HG03196 (cell line): ENCODE results near the gene SHC1.

ENCODE experiments used
- ATAC-seq: cut with Tn5 transposase; IDR thresholded peaks from one replicate; pipeline ENCODE4 v1.9.1; 2021; ENCODE audit not compliant: unreplicated experiment

SHC1 gene

GRCh38 chr1:155008015-155008941 lies 37.7 kb upstream of the SHC1 start:
- ATAC-seq, result no peak

DNA sequence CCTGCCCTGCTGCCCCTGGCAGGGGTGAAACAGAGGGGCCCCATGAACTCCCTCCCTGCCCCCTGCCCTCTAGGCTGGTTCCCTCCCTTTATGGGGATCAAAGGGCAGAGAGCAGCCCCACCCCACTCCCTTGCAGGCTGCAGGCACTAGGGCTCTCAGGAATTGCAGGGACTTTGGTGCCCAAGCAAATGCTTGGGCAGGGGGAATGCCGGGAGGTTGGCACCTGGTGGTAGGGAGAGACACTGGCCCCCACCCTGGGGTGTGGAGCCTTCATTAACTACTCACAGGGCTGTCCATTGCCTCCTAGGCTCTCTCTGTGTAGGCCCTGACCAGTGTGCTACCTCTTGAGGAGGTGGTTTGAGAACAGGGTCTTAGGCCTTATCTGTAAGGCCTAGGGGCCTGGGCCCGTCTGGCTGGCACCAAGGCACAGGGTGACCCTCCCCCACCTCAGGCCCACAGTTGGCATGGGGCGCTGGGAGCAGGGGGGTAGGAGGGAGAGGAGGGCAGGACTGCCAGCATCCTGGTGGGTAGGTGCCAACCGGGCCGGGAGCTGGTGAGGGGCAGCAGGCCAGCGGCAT lies 36.8 kb upstream of the SHC1 start:
- no peak for ATAC-seq

- ATAC-seq, result no peak
These were observed 36.1 kb upstream of the SHC1 start for GRCh38 chr1:155006601-155007101.

DNA sequence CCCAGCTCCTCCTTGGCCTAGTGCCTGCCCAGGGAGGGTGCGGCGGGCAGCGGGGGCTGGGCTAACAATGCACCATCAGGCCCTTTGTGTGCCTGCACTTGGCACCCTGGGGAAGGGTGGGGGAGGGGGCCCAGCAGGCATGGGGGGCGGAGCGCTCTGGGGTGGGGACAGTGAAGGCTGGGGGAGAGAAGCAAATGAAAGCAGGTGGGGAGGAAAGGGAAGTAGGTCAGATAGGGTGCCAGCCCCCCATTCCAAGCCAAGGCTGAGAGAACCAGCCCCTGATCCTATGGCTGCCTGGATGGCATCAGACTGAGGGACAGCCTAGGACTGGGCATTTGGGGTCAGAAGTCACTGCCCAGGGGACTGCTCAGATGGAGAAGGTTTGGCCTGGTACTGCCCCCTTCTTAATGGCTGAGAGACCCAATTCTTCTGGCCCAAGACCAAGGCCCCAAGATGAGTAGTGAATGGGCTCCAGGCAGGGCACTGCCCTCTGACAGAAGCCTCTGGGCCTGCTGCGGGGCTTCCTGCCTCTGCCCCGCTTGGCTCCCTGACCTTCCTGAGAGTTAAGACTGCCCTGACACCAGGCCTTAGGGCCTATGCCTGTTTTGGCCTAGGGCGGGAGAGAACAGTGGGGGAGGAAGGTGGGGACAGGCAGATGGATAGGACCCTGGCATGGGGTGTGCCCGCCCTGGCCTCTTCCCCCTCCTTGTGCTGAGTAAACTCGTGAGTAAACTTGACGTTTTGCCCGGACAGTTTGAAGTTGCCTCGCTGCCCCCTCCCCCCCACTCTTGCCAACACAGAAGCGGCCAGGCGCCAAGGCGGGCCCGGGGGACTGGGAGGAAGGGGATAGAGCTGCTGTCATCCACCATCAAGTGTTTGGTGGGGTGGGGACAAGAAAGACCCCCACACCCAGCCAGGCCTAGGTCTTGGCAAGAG lies 34.8 kb upstream of the SHC1 start:
- ATAC-seq, result no peak

- no peak for ATAC-seq
These were observed 34.0 kb upstream of the SHC1 start for GRCh38 chr1:155004352-155005075.

DNA sequence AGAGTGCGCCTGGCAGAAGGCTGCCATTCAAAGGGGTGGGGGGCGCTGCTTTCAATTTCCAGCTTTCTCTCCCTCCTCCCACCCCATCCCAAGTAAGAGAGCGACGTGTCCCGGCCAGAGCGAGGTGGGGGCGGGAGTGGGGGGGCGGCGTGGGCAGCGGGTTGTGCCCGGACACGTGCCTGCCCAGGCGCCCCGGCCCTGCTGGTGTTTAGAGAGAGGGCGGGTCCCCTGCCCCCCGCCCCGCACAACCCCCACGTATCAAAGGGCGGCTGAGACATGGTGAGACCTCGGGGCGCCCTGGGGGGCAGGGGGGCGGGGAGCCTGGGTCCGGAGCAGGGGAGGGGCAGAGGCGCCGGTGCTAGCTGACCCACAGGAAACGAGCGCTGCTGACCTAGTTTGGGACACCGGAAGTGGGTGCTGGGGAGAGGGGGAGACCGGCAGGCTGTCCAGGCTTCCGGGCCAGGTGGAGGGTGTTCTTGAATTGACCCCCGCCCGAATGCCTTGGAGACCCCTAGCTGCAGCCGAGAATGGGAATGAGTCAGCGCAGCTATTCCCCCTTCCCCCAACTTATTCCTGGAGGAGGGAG lies 33.3 kb upstream of the SHC1 start:
- no peak for ATAC-seq

- no peak for ATAC-seq
These were observed 32.7 kb upstream of the SHC1 start for GRCh38 chr1:155003227-155003765.

GRCh38 chr1:155002464-155003226 lies 32.1 kb upstream of the SHC1 start, which contains the start of gene ZBTB7B:
Gene ZBTB7B, plus strand, starts transcription at chr1:155002802. Its CDS starts 11,859 bp downstream, at chr1:155014661.
- peak; percentile 1 for ATAC-seq

GRCh38 chr1:155001675-155002463 lies 31.3 kb upstream of the SHC1 start:
- ATAC-seq, result peak; percentile 44

- no peak for ATAC-seq
These were observed 30.8 kb upstream of the SHC1 start for GRCh38 chr1:155001425-155001674.

GRCh38 chr1:155000726-155001424 lies 30.3 kb upstream of the SHC1 start:
- peak; percentile 35 for ATAC-seq

DNA sequence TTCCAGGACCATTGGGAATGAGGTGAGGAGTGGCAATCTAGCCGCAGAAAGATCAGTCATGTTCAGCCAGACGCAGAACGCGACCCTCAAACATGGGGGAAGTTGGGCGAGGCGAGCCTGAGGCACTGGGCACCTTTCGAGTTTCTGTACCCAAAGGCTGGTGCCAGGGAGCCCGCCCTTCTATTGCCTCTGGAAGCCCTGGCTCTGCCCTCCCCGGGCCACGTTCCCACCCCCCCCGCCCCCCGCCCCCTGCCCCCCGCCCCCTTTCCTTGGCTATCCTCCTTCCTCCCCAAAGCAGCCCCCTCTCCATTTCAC lies 29.8 kb upstream of the SHC1 start:
- ATAC-seq, result no peak

GRCh38 chr1:154999571-155000410 lies 29.2 kb upstream of the SHC1 start:
- no peak for ATAC-seq

DNA sequence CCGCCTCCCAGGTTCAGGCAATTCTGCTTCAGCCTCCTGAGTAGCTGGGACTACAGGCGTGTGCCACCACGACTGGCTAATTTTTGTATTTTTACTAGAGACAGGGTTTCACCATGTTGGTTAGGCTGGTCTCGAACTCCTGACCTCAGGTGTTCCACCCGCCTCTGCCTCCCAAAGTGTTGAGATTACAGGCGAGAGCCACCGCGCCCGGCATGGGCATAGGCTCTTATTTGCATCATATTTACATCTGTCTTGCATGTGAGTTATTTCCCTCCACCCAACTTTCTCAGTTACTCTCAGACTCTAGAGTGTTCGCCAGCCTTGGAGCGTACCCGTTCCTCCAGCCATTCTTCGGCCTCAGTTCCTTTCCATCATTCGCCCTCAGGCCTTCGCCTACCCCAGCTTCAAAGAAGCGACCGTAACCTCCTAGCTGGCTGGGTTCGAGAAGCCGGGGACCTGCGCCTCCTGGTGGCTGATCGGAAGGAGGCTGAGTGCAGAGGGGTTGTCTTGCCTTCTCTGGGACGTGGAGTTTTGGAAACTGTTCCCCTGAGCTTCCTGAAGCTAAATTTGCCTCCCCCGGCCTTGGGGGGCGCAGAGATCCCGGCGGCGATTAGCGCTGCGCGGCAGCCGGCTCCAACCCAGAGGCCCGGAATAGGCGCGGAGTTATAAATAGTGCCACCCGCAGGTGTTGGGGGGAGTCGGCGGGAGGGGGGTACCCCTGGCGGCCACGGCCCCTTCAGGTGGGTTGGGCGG lies 28.4 kb upstream of the SHC1 start:
- no peak for ATAC-seq

- ATAC-seq, result no peak
These were observed 27.7 kb upstream of the SHC1 start for GRCh38 chr1:154998201-154998780.
